DND-41 (cell line): ENCODE results near the gene IDS.

Experiments used
- ATAC-seq: fragments of 200-7000 bp; cut with Tn5 transposase; 3 replicates; pipeline ENCODE4 v1.9.1; 2021; ENCODE audit warnings: low read depth; ENCODE audit not compliant: insufficient read depth
- DNase-seq: peaks from one replicate; pipeline ENCODE4 v3.0.0-alpha.2; 2020
- H2AFZ ChIP-seq: 2 replicates; pipeline ENCODE4 v1.6.0; 2012; ENCODE audit warnings: low read depth, low read length
- H3K27ac ChIP-seq: 2 replicates; pipeline ENCODE4 v1.5.1; 2012; ENCODE audit warnings: low read length, inconsistent platforms
- H3K27me3 ChIP-seq: fragments of 200-600 bp; sonication (generic); 2 replicates; pipeline ENCODE4 v1.6.0; 2012; ENCODE audit warnings: low read length, mild to moderate bottlenecking, inconsistent platforms; ENCODE audit not compliant: insufficient read depth, poor library complexity
- H3K36me3 ChIP-seq: 2 replicates; pipeline ENCODE4 v1.5.1; 2012; ENCODE audit warnings: low read length, inconsistent platforms; ENCODE audit not compliant: insufficient read depth
- H3K4me1 ChIP-seq: 2 replicates; pipeline ENCODE4 v1.5.1; 2012; ENCODE audit warnings: mild to moderate bottlenecking, low read length; ENCODE audit not compliant: insufficient read depth
- H3K4me2 ChIP-seq: 2 replicates; pipeline ENCODE4 v1.6.0; 2012; ENCODE audit warnings: mild to moderate bottlenecking, moderate library complexity, low read length, inconsistent platforms; ENCODE audit not compliant: insufficient read depth
- H3K4me3 ChIP-seq, 2 experiments: fragments of 200-600 bp in 1 of 2; shearing (Covaris generic) in 1 of 2; 2 replicates each; pipeline ENCODE4 v1.5.1; 2012 to 2016; ENCODE audit warnings: inconsistent platforms in 2 of 2, low read length in 2 of 2, mild to moderate bottlenecking in 2 of 2, low read depth in 1 of 2, moderate library complexity in 1 of 2
- H3K79me2 ChIP-seq: 2 replicates; pipeline ENCODE4 v1.6.0; 2012; ENCODE audit warnings: low read length, inconsistent platforms; ENCODE audit not compliant: insufficient read depth
- H3K9ac ChIP-seq: 2 replicates; pipeline ENCODE4 v1.6.0; 2012; ENCODE audit warnings: low read depth, mild to moderate bottlenecking, inconsistent platforms, low read length, moderate library complexity
- H3K9me3 ChIP-seq: 2 replicates; pipeline ENCODE4 v1.5.1; 2012; ENCODE audit warnings: low read length, moderate library complexity, mild to moderate bottlenecking, inconsistent platforms; ENCODE audit not compliant: insufficient read depth, severe bottlenecking
- H4K20me1 ChIP-seq: 2 replicates; pipeline ENCODE4 v1.6.0; 2012; ENCODE audit warnings: low read length; ENCODE audit not compliant: insufficient read depth
- EZH2 ChIP-seq: IDR thresholded peaks from 3 replicates; pipeline ENCODE4 v1.6.1; 2012; ENCODE audit warnings: borderline replicate concordance, low read depth, mild to moderate bottlenecking, moderate library complexity, low read length, inconsistent platforms; ENCODE audit not compliant: severe bottlenecking
- TF ChIP-seq, protein P1 (sequence below): IDR thresholded peaks from 2 replicates; pipeline ENCODE4 v1.5.1; 2012; ENCODE audit warnings: borderline replicate concordance, low read length, moderate library complexity, mild to moderate bottlenecking; ENCODE audit not compliant: poor library complexity, severe bottlenecking; ENCODE audit errors: extremely low read depth

Gene IDS

DNA sequence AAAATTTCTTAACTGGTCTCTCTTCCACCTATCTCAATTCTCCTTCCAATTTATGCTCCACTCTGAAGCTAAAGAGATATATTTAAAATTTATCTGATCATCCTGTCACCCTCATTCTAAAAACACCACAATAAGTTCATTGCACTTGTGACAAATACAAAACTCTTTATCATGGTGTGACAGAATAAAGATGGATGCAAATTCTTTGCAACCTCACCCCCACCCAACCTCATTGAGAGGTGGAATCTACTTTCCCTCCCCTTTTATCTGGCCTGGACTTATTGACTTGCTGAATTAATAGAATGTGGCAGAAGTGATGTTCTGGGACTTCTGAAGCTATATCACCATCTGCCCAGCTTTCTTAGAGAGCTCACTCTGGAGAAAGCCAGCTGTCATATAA is 46.5 kb downstream of the IDS start:
- H3K79me2 ChIP-seq: no peaks in the 10 kb centered on the region
- H3K36me3 ChIP-seq: no peaks in the 10 kb centered on the region
- no peak overlapping the region for H3K4me2 ChIP-seq
- H2AFZ ChIP-seq: no peak overlapping the region
- no peaks in the 10 kb centered on the region for H4K20me1 ChIP-seq
- DNase-seq: no peak
- no peaks in the 10 kb centered on the region for H3K4me1 ChIP-seq
- ATAC-seq: no peak
- H3K9me3 ChIP-seq: no peaks in the 10 kb centered on the region
- H3K27me3 ChIP-seq: no peaks in the 10 kb centered on the region
- no peak for TF ChIP-seq EZH2
- TF ChIP-seq, protein P1, sequence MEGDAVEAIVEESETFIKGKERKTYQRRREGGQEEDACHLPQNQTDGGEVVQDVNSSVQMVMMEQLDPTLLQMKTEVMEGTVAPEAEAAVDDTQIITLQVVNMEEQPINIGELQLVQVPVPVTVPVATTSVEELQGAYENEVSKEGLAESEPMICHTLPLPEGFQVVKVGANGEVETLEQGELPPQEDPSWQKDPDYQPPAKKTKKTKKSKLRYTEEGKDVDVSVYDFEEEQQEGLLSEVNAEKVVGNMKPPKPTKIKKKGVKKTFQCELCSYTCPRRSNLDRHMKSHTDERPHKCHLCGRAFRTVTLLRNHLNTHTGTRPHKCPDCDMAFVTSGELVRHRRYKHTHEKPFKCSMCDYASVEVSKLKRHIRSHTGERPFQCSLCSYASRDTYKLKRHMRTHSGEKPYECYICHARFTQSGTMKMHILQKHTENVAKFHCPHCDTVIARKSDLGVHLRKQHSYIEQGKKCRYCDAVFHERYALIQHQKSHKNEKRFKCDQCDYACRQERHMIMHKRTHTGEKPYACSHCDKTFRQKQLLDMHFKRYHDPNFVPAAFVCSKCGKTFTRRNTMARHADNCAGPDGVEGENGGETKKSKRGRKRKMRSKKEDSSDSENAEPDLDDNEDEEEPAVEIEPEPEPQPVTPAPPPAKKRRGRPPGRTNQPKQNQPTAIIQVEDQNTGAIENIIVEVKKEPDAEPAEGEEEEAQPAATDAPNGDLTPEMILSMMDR: no peak
- H3K4me3 ChIP-seq: no peak overlapping the region
- no peak overlapping the region for H3K27ac ChIP-seq
- no peak overlapping the region for H3K9ac ChIP-seq

DNA sequence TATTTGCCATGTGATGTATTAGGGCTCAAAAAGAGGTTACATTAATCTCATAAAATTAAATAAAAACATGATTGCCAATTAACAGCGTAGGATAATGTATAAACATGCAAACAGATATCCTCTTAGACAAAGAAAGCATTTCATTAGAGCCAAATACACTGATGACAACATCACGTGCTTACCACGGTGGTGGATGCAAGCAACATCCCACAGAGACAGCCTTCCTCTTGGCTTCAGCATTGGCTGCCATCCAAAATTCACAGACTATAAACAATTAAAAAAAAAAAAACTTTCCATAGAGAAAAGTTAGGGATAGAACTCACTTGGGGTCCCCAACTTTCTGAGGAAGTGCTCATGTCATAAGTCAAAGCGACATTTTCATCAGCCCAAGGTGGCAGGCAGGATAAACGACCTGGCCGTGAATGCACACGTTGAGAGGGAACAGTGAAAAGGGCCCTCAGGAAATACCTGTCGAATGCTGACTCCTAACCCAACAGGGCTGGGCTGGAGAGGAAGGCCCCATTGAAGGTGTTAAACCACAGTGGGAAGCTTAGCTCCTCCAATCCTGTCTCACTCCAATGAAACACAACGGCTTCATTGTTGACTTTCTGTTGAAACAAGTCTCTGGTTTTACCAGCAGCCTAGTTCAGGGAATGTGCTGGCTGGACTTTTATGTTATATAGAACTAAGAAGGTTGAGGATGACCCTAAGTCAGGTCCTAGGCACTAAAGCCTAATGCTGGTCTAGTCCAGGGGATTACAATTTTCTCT is 48.4 kb downstream of the IDS start:
- Histone ChIP-seq H3K4me3 (no peak overlapping the region), H4K20me1 (no peaks in the 10 kb centered on the region), H3K4me2 (no peak overlapping the region), H3K9me3 (no peaks in the 10 kb centered on the region), H3K4me1 (no peaks in the 10 kb centered on the region), H3K79me2 (no peaks in the 10 kb centered on the region), H3K36me3 (no peaks in the 10 kb centered on the region), H3K27me3 (no peaks in the 10 kb centered on the region), H3K9ac (no peak overlapping the region), H2AFZ (no peak overlapping the region), H3K27ac (no peak overlapping the region)
- no peak for ATAC-seq
- TF ChIP-seq, protein P1: no peak
- no peak for TF ChIP-seq EZH2
- no peak for DNase-seq

GRCh38 chrX:149455934-149456333 is 49.2 kb downstream of the IDS start:
- no peaks in the 10 kb centered on the region for H3K9me3 ChIP-seq
- DNase-seq (no peak), ATAC-seq (no peak)
- H3K4me1 ChIP-seq: no peaks in the 10 kb centered on the region
- no peaks in the 10 kb centered on the region for H3K36me3 ChIP-seq
- H4K20me1 ChIP-seq: no peaks in the 10 kb centered on the region
- H3K9ac ChIP-seq: no peak overlapping the region
- no peaks in the 10 kb centered on the region for H3K27me3 ChIP-seq
- no peak for TF ChIP-seq EZH2
- TF ChIP-seq, protein P1: no peak
- no peak overlapping the region for H3K27ac ChIP-seq
- no peak overlapping the region for H2AFZ ChIP-seq
- H3K4me3 ChIP-seq: no peak overlapping the region
- H3K79me2 ChIP-seq: no peaks in the 10 kb centered on the region
- H3K4me2 ChIP-seq: no peak overlapping the region
